PC-3 (cell line): ENCODE results near the gene TMEM271.

Source experiments
- EZH2 ChIP-seq: fragments of 300-600 bp; sonication (generic); IDR thresholded peaks from one replicate; pipeline ENCODE4 v1.6.1; 2017; ENCODE audit warnings: antibody characterized with exemption, mild to moderate bottlenecking, low read length; ENCODE audit not compliant: unreplicated experiment
- EZH2phosphoT487 ChIP-seq: fragments of 300-600 bp; sonication (generic); IDR thresholded peaks from 2 replicates; pipeline ENCODE4 v1.6.1; 2018; ENCODE audit warnings: mild to moderate bottlenecking, antibody characterized with exemption, low read length, borderline replicate concordance

- TF ChIP-seq EZH2 = no peak
- no peak for TF ChIP-seq EZH2phosphoT487
Observed at GRCh38 chr4:535181-535923, 40.7 kb downstream of the TMEM271 start.
